ENCODE data around the gene ZFHX2.

- TF ChIP-seq EZH2 (IDR thresholded peaks at IDR 0.05; ENCODE audit: borderline replicate concordance, low read depth, low read length, severe bottlenecking) = no peak
- TF ChIP-seq, protein P1, sequence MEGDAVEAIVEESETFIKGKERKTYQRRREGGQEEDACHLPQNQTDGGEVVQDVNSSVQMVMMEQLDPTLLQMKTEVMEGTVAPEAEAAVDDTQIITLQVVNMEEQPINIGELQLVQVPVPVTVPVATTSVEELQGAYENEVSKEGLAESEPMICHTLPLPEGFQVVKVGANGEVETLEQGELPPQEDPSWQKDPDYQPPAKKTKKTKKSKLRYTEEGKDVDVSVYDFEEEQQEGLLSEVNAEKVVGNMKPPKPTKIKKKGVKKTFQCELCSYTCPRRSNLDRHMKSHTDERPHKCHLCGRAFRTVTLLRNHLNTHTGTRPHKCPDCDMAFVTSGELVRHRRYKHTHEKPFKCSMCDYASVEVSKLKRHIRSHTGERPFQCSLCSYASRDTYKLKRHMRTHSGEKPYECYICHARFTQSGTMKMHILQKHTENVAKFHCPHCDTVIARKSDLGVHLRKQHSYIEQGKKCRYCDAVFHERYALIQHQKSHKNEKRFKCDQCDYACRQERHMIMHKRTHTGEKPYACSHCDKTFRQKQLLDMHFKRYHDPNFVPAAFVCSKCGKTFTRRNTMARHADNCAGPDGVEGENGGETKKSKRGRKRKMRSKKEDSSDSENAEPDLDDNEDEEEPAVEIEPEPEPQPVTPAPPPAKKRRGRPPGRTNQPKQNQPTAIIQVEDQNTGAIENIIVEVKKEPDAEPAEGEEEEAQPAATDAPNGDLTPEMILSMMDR (IDR thresholded peaks at IDR 0.05; ENCODE audit: borderline replicate concordance, extremely low read depth, low read length, poor library complexity, severe bottlenecking) = peak; percentile 90
Observed at GRCh38 chr14:23588884-23589598, 37.5 kb upstream of the ZFHX2 start.
